CD4-positive, CD25-positive, alpha-beta regulatory T cell (primary cell): Measurements from ENCODE around the gene CNGB1. TPM values are rescaled to one million over a fixed set of nuclear protein-coding genes. Genes with fewer than 3 reads are reported as not detected.

ENCODE experiments used
- ATAC-seq, 2 donors: fragments of 150-1000 bp; cut with Tn5 transposase; one replicate each; pipeline ENCODE4 v1.10.0; 2021; ENCODE audit warnings: low read depth in 2 of 2, moderate number of reproducible peaks in 2 of 2, moderate library complexity in 1 of 2
- DNase-seq, 3 donors: peaks; one replicate each; pipeline versions ENCODE4 v3.0.0 to v3.0.0-alpha.2; 2012 to 2022; ENCODE audit warnings: mixed read lengths in 1 of 3
- H3K27ac ChIP-seq: one replicate; pipeline ENCODE4 v1.7.0; 2013; ENCODE audit warnings: mild to moderate bottlenecking, low read length; ENCODE audit not compliant: insufficient read depth, poor library complexity, severe bottlenecking
- H3K27me3 ChIP-seq: one replicate; pipeline ENCODE4 v1.7.0; 2013; ENCODE audit warnings: low read length; ENCODE audit not compliant: control insufficient read depth, insufficient read depth
- H3K36me3 ChIP-seq: one replicate; pipeline ENCODE4 v1.7.0; 2013; ENCODE audit warnings: mild to moderate bottlenecking, low read length, moderate library complexity; ENCODE audit not compliant: control insufficient read depth, insufficient read depth
- H3K4me1 ChIP-seq: 2 replicates; pipeline ENCODE4 v1.7.0; 2013; ENCODE audit warnings: mild to moderate bottlenecking, low read length; ENCODE audit not compliant: insufficient read depth, control insufficient read depth, poor library complexity, severe bottlenecking
- H3K4me3 ChIP-seq: one replicate; pipeline ENCODE4 v1.7.0; 2013; ENCODE audit warnings: low read depth, mild to moderate bottlenecking, low read length, moderate library complexity
- H3K9me3 ChIP-seq, 2 experiments: 1 replicate in 1 of 2; 2 replicates in 1 of 2; pipeline ENCODE4 v1.7.0; 2013; ENCODE audit warnings: low read length in 2 of 2, mild to moderate bottlenecking in 1 of 2, moderate library complexity in 1 of 2; ENCODE audit not compliant: control insufficient read depth in 2 of 2
- H3K27ac Mint-ChIP-seq, 3 donors: one replicate each; pipeline ENCODE4 v1.8.0; 2020 to 2022; ENCODE audit warnings: mild to moderate bottlenecking in 3 of 3, mixed read lengths in 3 of 3, moderate library complexity in 2 of 3
- H3K27me3 Mint-ChIP-seq: one replicate; pipeline ENCODE4 v1.8.0; 2022; ENCODE audit warnings: mild to moderate bottlenecking, mixed read lengths
- H3K36me3 Mint-ChIP-seq: one replicate; pipeline ENCODE4 v1.8.0; 2020; ENCODE audit warnings: mixed read lengths
- H3K4me1 Mint-ChIP-seq, 4 donors: one replicate each; pipeline ENCODE4 v1.8.0; 2020 to 2022; ENCODE audit warnings: mixed read lengths in 4 of 4, mild to moderate bottlenecking in 1 of 4
- H3K4me3 Mint-ChIP-seq, 4 donors: one replicate each; pipeline ENCODE4 v1.8.0; 2020 to 2022; ENCODE audit warnings: mild to moderate bottlenecking in 4 of 4, mixed read lengths in 4 of 4, moderate library complexity in 3 of 4
- H3K9me3 Mint-ChIP-seq, 7 donors: one replicate each; pipeline ENCODE4 v1.8.0; 2020 to 2022; ENCODE audit warnings: mixed read lengths in 7 of 7, mild to moderate bottlenecking in 3 of 7, moderate library complexity in 2 of 7
- polyA plus RNA-seq, 4 donors: library from polyadenylated mRNA; unstranded; fragments of 300-500 nt; fragmentation: Illumina TruSeq; gene quantifications; one replicate each; pipeline ENCODE4 v1.2.3, GENCODE V29; 2021
- total RNA-seq: library from RNA; stranded (reverse); gene quantifications from one replicate; pipeline ENCODE4 v1.2.3, GENCODE V29; 2022

Gene CNGB1
- total and polyA plus RNA-seq, 5 donors from 2014 or later, result not detected

GRCh38 chr16:57987441-57988177 lies 16.7 kb upstream of the CNGB1 start:
- peak overlapping the region in 1 of 3 donors; percentile 26 for H3K27ac Mint-ChIP-seq
- peaks cover 4% of the 10 kb centered on the region for H3K27me3 Mint-ChIP-seq
- Histone ChIP-seq H3K36me3 (no peaks in the 10 kb centered on the region), H3K4me1 (peaks cover 18% of the 10 kb centered on the region), H3K27ac (no peak overlapping the region), H3K9me3 (no peaks in the 10 kb centered on the region), H3K4me3 (no peak overlapping the region), H3K27me3 (no peaks in the 10 kb centered on the region)
- DNase-seq (no peak), ATAC-seq (no peak)
- no peaks in the 10 kb centered on the region for H3K9me3 Mint-ChIP-seq
- no peak overlapping the region for H3K4me3 Mint-ChIP-seq
- peaks cover 0 to 21% (median 7%) of the 10 kb centered on the region in 4 donors for H3K4me1 Mint-ChIP-seq
- no peaks in the 10 kb centered on the region for H3K36me3 Mint-ChIP-seq

DNA sequence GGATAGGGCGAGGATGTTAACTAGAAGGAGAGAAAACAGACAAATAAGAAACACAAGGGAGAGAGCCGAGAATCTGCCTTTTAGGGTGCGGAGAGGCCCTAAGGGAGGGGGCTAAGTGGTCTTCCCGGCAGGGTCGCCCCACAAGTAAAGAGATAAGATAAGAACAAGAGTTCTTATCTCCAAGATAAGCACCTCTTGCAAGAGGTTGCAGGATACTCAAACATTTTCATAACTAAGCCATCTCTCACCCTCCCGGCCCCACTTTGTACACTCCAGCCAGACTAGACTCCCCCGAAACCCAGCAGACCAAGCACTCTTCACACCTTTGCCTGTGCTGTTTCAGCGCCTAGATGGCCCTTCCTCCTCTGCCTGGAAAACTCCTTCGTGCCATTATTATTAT lies 15.3 kb upstream of the CNGB1 start:
- H3K9me3 ChIP-seq, result no peaks in the 10 kb centered on the region
- Mint-ChIP-seq H3K4me3 (peak overlapping the region; percentile 53 to 96 (median 86)), H3K27me3 (peaks cover 4% of the 10 kb centered on the region), H3K9me3 (no peaks in the 10 kb centered on the region), H3K27ac (peak overlapping the region in 1 of 3 donors; percentile 94), H3K4me1 (peaks cover 0 to 20% (median 6%) of the 10 kb centered on the region in 4 donors), H3K36me3 (no peaks in the 10 kb centered on the region)
- peak overlapping the region; percentile 63 for H3K27ac ChIP-seq
- H3K36me3 ChIP-seq, result no peaks in the 10 kb centered on the region
- H3K4me1 ChIP-seq, result peaks cover 18% of the 10 kb centered on the region
- H3K4me3 ChIP-seq, result no peak overlapping the region
- H3K27me3 ChIP-seq, result no peaks in the 10 kb centered on the region
- DNase-seq (no peak), ATAC-seq (no peak)

DNA sequence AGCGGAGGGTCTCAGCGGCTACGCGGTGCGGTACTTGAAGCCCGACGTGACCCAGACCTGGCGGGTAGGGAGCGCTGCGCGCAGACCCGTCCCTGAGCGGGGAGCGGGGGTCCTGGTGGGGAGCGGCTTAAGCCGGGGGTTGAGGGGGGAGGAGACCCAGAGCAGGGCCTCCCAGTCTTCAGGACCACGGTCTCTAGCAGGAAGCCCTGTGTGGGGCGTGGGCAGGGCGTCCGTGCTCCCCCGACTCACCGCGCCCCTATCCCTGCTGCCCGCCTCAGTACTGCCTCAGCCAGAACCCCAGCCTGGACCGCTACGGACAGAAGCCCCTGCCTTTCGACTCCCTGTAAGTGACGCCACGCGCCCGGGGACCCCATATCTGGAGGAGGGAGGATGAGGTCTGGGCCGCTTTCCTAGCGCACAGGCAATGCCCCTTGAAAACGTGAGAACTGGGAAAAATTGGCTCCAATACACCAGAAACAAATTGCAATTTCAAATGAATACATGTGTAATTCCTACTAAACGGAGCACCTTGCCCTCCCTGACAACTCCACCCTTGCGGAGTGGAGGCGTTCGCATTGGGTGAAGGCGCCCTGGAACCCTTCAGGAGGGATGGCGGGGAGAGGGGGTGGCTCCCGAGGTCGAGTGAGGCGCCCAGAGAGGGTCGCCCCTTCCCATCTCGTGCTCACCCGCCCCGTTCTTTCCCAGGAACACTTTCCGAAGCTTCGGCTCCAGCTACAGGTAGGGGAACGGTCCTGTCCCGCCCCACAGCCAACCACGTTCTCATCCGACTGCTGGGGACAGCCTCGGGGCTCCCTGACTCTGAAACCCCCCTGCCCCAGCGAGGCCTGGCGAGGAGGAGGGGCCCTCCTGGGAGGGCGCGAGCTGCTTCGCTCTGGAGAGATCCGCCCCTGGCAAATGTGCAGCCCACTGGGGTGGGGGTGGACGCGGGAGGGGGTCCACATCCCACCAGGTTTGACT lies 14.6 kb upstream of the CNGB1 start:
- Mint-ChIP-seq H3K9me3 (no peaks in the 10 kb centered on the region), H3K4me1 (peaks cover 0 to 20% (median 6%) of the 10 kb centered on the region in 4 donors), H3K27me3 (peaks cover 6% of the 10 kb centered on the region), H3K36me3 (no peaks in the 10 kb centered on the region), H3K4me3 (peak overlapping the region; percentile 82 to 96 (median 89)), H3K27ac (peak overlapping the region; percentile 56 to 94 (median 67))
- DNase-seq (no peak), ATAC-seq (peak; percentile 28 to 49)
- Histone ChIP-seq H3K36me3 (no peaks in the 10 kb centered on the region), H3K27me3 (no peaks in the 10 kb centered on the region), H3K4me3 (peak overlapping the region; percentile 19), H3K27ac (peak overlapping the region; percentile 63), H3K4me1 (peaks cover 18% of the 10 kb centered on the region), H3K9me3 (no peaks in the 10 kb centered on the region)

DNA sequence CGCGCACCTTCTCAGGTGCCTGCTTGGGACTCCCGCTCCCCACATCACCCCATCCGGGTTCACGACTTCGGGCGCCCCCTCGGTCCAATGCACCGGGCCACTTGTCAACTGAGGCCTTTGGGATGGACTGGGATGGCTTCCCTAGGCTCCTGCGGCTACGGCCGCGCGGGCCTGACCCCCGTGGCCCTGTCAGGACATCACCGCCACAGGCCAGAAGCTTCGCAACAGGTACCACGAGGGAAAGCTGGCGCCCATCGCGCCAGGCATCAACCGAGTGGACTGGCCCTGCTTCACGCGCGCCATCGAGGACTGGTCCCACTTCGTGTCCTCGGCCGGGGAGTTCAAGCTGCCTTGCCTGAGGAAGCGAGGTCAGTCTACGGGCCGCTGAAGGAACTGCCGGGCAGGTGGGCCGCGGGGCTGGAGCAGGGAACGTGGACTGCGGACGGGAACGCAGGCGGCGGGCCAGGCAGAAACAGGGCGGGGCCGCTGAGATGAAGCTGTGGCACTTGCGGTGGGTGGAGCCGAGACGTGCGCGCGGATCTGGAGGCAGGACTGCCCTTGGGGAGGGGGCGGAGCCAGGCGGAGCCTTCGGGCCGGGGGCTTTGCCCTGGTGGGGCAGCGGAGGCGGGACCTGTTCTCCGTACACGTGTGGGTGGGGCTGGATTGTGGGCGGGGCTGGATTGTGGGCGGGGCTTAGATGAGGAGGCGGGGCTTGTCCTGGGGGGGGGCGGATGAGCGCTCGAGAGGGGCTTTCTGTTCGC lies 13.7 kb upstream of the CNGB1 start:
- no peaks in the 10 kb centered on the region for H3K9me3 ChIP-seq
- peak overlapping the region; percentile 63 for H3K27ac ChIP-seq
- peak overlapping the region; percentile 82 to 96 (median 86) for H3K4me3 Mint-ChIP-seq

GRCh38 chr16:57982385-57982784 lies 11.5 kb upstream of the CNGB1 start:
- Histone ChIP-seq H3K27me3 (no peaks in the 10 kb centered on the region), H3K27ac (no peak overlapping the region), H3K9me3 (no peaks in the 10 kb centered on the region), H3K4me3 (no peak overlapping the region), H3K4me1 (peaks cover 18% of the 10 kb centered on the region), H3K36me3 (no peaks in the 10 kb centered on the region)
- Mint-ChIP-seq H3K4me1 (peaks cover 0 to 20% (median 6%) of the 10 kb centered on the region in 4 donors), H3K27me3 (peaks cover 13% of the 10 kb centered on the region), H3K4me3 (peak overlapping the region in 2 of 4 donors; percentile 10 to 40), H3K27ac (no peak overlapping the region), H3K9me3 (no peaks in the 10 kb centered on the region), H3K36me3 (no peaks in the 10 kb centered on the region)
- no peak for DNase-seq
- no peak for ATAC-seq

More for the DNA sequence above, 13.7 kb upstream of the CNGB1 start:
- Mint-ChIP-seq H3K9me3 (no peaks in the 10 kb centered on the region), H3K4me1 (peaks cover 0 to 20% (median 6%) of the 10 kb centered on the region in 4 donors), H3K36me3 (no peaks in the 10 kb centered on the region), H3K27ac (peak overlapping the region; percentile 56 to 94 (median 67)), H3K27me3 (peaks cover 10% of the 10 kb centered on the region)
- H3K27me3 ChIP-seq, result no peaks in the 10 kb centered on the region
- no peaks in the 10 kb centered on the region for H3K36me3 ChIP-seq
- ATAC-seq, result peak; percentile 97 to 98
- DNase-seq, result peak; percentile 90 to 92 (median 92)
- H3K4me1 ChIP-seq, result peaks cover 18% of the 10 kb centered on the region
- no peak overlapping the region for H3K4me3 ChIP-seq

DNA sequence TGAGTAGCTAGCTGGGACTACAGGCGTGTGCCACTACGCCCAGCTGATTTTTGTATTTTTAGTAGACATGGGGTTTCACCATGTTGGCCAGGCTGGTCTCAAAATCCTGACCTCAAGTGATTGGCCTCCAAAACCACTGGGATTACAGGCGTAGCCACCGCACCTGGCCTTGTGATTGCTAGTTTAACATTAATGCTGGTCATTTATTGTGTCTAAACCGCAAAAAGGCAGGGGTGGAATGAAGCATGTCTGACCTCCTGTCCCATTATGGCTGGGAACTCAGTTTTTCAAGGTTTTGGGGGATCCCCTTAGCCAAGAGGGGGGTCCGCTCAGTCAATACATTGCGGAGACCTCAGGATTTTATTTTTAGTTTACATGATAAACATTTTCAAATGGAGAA lies 10.7 kb upstream of the CNGB1 start:
- Histone ChIP-seq H3K27me3 (no peaks in the 10 kb centered on the region), H3K9me3 (no peaks in the 10 kb centered on the region), H3K4me1 (peaks cover 18% of the 10 kb centered on the region), H3K4me3 (no peak overlapping the region), H3K27ac (no peak overlapping the region), H3K36me3 (no peaks in the 10 kb centered on the region)
- H3K4me3 Mint-ChIP-seq, result no peak overlapping the region
- no peak overlapping the region for H3K27ac Mint-ChIP-seq
- H3K9me3 Mint-ChIP-seq, result no peaks in the 10 kb centered on the region
- H3K36me3 Mint-ChIP-seq, result no peaks in the 10 kb centered on the region
- H3K4me1 Mint-ChIP-seq, result peaks cover 0 to 20% (median 6%) of the 10 kb centered on the region in 4 donors
- peaks cover 13% of the 10 kb centered on the region for H3K27me3 Mint-ChIP-seq
- no peak for ATAC-seq
- no peak for DNase-seq

DNA sequence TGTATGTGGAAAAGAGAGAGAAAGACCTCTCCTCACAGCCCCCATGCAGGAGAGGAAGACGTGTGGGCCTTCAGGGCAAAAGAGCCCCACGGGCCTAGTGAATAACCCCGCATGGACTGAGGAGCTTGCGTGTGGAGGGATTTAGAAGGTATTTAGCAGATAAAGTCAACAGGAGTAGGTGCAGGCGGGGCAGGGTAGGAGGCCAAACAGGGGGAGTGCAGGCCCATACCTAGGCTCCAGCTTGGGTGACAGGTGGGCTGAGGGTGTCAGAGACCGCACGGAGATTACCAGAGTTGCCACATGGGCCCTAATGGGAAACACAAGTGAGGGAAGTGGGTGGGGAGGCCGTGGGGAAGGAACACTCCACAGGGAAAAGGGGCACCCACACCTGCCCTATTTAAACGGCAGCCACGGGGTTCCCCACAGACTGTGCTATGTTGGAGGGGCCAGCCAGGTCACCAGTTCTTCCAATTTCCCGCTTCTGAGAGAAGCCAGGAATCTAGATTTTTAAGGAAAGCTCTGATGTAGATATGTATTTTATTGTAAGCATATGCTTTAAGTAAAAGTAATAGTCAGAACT lies 8.2 kb upstream of the CNGB1 start:
- Histone ChIP-seq H3K4me3 (no peak overlapping the region), H3K36me3 (no peaks in the 10 kb centered on the region), H3K27ac (no peak overlapping the region), H3K27me3 (no peaks in the 10 kb centered on the region), H3K9me3 (no peaks in the 10 kb centered on the region), H3K4me1 (peaks cover 2% of the 10 kb centered on the region)
- ATAC-seq (no peak), DNase-seq (no peak)
- no peak overlapping the region for H3K27ac Mint-ChIP-seq
- H3K9me3 Mint-ChIP-seq, result no peaks in the 10 kb centered on the region
- no peak overlapping the region for H3K4me3 Mint-ChIP-seq
- H3K4me1 Mint-ChIP-seq, result peaks cover 0 to 2% (median 0%) of the 10 kb centered on the region in 4 donors
- H3K27me3 Mint-ChIP-seq, result peaks cover 9% of the 10 kb centered on the region
- H3K36me3 Mint-ChIP-seq, result no peaks in the 10 kb centered on the region
